GM21526 (cell line): ENCODE measurements around the gene GDNF.
"Not testable (repeated sequence)": the region's sequence is repeated elsewhere in the genome, so short reads cannot be mapped to it uniquely, and the experiment has no call there.

Experiments used
- ATAC-seq: cut with Tn5 transposase; IDR thresholded peaks from one replicate; pipeline ENCODE4 v1.9.1; 2021; ENCODE audit warnings: moderate library complexity; ENCODE audit not compliant: unreplicated experiment, low FRiP score

The GDNF gene

GRCh38 chr5:37839407-37840052 lies at the start of gene GDNF:
GDNF (minus strand) TSS chr5:37840041; CDS start chr5:37834796, 5,245 bp downstream.
- no peak for ATAC-seq

GRCh38 chr5:37888476-37888875 lies 48.6 kb upstream of the GDNF start:
- ATAC-seq: no peak

- ATAC-seq: no peak
Measured at GRCh38 chr5:37886242-37886905, 46.5 kb upstream of the GDNF start.

- ATAC-seq: no peak
Measured at GRCh38 chr5:37882636-37883035, 42.8 kb upstream of the GDNF start.

- ATAC-seq: peak; percentile 94
Measured at GRCh38 chr5:37881359-37881758, 41.5 kb upstream of the GDNF start.

GRCh38 chr5:37876943-37877342 lies 37.1 kb upstream of the GDNF start:
- no peak for ATAC-seq

GRCh38 chr5:37876245-37876644 lies 36.4 kb upstream of the GDNF start:
- ATAC-seq: no peak

GRCh38 chr5:37875051-37875787 lies 35.4 kb upstream of the GDNF start:
- no peak for ATAC-seq

GRCh38 chr5:37873988-37874387 lies 34.1 kb upstream of the GDNF start:
- peak; percentile 56 for ATAC-seq

- ATAC-seq: no peak
Measured at GRCh38 chr5:37871023-37871815, 31.4 kb upstream of the GDNF start.

- ATAC-seq: no peak
Measured at GRCh38 chr5:37869216-37869615, 29.4 kb upstream of the GDNF start.

- ATAC-seq: no peak
Measured at GRCh38 chr5:37867654-37868053, 27.8 kb upstream of the GDNF start.

GRCh38 chr5:37862907-37863306 lies 23.1 kb upstream of the GDNF start:
- ATAC-seq: not testable (repeated sequence)

- no peak for ATAC-seq
Measured at GRCh38 chr5:37860206-37860605, 20.4 kb upstream of the GDNF start.

GRCh38 chr5:37859805-37860204 lies 20.0 kb upstream of the GDNF start:
- ATAC-seq: peak; percentile 97

- no peak for ATAC-seq
Measured at GRCh38 chr5:37858250-37858649, 18.4 kb upstream of the GDNF start.

GRCh38 chr5:37857696-37858095 lies 17.9 kb upstream of the GDNF start:
- ATAC-seq: no peak

- ATAC-seq: no peak
Measured at GRCh38 chr5:37855438-37855837, 15.6 kb upstream of the GDNF start.

GRCh38 chr5:37851305-37851704 lies 11.5 kb upstream of the GDNF start:
- no peak for ATAC-seq

- ATAC-seq: no peak
Measured at GRCh38 chr5:37850226-37850865, 10.5 kb upstream of the GDNF start.
